ENCODE measurements around the gene DAD1. TPM values are rescaled to one million over a fixed set of nuclear protein-coding genes. Genes with fewer than 3 reads are reported as not detected.

DAD1 gene
- total and polyA plus RNA-seq, 7 donors, result 77.8 to 277 (median 118) TPM

GRCh38 chr14:22549981-22550673, 38.9 kb downstream of the DAD1 start:
- H3K4me1 ChIP-seq, result peaks cover 19% of the 10 kb centered on the region
- ATAC-seq (no peak), DNase-seq (no peak)
- intact Hi-C loops (cut with DNase I), result no loop called here
- 51 to 54% (median 52%) methylated on average over 11 of the region's 11 CpGs for WGBS, 3 donors
- TF ChIP-seq, protein P1, sequence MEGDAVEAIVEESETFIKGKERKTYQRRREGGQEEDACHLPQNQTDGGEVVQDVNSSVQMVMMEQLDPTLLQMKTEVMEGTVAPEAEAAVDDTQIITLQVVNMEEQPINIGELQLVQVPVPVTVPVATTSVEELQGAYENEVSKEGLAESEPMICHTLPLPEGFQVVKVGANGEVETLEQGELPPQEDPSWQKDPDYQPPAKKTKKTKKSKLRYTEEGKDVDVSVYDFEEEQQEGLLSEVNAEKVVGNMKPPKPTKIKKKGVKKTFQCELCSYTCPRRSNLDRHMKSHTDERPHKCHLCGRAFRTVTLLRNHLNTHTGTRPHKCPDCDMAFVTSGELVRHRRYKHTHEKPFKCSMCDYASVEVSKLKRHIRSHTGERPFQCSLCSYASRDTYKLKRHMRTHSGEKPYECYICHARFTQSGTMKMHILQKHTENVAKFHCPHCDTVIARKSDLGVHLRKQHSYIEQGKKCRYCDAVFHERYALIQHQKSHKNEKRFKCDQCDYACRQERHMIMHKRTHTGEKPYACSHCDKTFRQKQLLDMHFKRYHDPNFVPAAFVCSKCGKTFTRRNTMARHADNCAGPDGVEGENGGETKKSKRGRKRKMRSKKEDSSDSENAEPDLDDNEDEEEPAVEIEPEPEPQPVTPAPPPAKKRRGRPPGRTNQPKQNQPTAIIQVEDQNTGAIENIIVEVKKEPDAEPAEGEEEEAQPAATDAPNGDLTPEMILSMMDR (IDR thresholded peaks at IDR 0.05), result no peak
- peak overlapping the region; percentile 11 for H3K27ac ChIP-seq
- H3K9me3 ChIP-seq, result no peaks in the 10 kb centered on the region
- H3K36me3 ChIP-seq (ENCODE audit: insufficient read depth in 1 of 2, low read depth in 1 of 2), result no peaks in the 10 kb centered on the region
- H3K4me3 ChIP-seq, result no peak overlapping the region
- H3K27me3 ChIP-seq (ENCODE audit: insufficient read depth in 3 of 3, low read length in 2 of 3), result no peaks in the 10 kb centered on the region

DNA sequence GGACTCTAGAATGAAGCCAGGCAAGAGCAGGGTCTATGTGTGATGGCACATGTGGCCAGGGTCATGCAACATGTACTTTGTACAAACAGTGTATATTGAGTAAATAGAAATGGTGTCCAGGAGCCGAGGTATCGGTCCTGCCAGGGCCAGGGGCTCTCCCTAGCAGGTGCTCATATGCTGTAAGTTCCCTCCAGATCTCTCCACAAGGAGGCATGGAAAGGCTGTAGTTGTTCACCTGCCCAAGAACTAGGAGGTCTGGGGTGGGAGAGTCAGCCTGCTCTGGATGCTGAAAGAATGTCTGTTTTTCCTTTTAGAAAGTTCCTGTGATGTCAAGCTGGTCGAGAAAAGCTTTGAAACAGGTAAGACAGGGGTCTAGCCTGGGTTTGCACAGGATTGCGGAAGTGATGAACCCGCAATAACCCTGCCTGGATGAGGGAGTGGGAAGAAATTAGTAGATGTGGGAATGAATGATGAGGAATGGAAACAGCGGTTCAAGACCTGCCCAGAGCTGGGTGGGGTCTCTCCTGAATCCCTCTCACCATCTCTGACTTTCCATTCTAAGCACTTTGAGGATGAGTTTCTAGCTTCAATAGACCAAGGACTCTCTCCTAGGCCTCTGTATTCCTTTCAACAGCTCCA, 39.6 kb downstream of the DAD1 start:
- WGBS, 3 donors, result 83 to 91% (median 89%) methylated on average over 6 of the region's 6 CpGs
- TF ChIP-seq, protein P1 (IDR thresholded peaks at IDR 0.05), result no peak
- H3K36me3 ChIP-seq (ENCODE audit: insufficient read depth in 1 of 2, low read depth in 1 of 2), result no peaks in the 10 kb centered on the region
- no peak for ATAC-seq
- H3K27ac ChIP-seq, result no peak overlapping the region
- peaks cover 19% of the 10 kb centered on the region for H3K4me1 ChIP-seq
- DNase-seq, result no peak
- intact Hi-C loops (cut with DNase I), result no loop called here
- no peak overlapping the region for H3K4me3 ChIP-seq
- no peaks in the 10 kb centered on the region for H3K9me3 ChIP-seq
- no peaks in the 10 kb centered on the region for H3K27me3 ChIP-seq (ENCODE audit: insufficient read depth in 3 of 3, low read length in 2 of 3)

DNA sequence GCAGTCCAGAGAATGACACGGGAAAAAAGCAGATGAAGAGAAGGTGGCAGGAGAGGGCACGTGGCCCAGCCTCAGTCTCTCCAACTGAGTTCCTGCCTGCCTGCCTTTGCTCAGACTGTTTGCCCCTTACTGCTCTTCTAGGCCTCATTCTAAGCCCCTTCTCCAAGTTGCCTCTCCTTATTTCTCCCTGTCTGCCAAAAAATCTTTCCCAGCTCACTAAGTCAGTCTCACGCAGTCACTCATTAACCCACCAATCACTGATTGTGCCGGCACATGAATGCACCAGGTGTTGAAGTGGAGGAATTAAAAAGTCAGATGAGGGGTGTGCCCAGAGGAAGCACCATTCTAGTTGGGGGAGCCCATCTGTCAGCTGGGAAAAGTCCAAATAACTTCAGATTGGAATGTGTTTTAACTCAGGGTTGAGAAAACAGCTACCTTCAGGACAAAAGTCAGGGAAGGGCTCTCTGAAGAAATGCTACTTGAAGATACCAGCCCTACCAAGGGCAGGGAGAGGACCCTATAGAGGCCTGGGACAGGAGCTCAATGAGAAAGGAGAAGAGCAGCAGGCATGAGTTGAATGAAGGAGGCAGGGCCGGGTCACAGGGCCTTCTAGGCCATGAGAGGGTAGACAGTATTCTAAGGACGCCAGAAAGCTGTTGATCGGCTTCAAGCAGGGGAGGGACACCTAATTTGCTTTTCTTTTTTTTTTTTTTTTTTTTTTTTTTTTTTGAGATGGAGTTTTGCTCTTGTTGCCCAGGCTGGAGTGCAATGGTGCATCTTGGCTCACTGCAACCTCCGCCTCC, 40.9 kb downstream of the DAD1 start:
- Histone ChIP-seq H3K36me3 (ENCODE audit: insufficient read depth in 1 of 2, low read depth in 1 of 2) (no peaks in the 10 kb centered on the region), H3K27me3 (ENCODE audit: insufficient read depth in 3 of 3, low read length in 2 of 3) (no peaks in the 10 kb centered on the region), H3K27ac (peak overlapping the region; percentile 72), H3K4me1 (peaks cover 19% of the 10 kb centered on the region), H3K4me3 (no peak overlapping the region), H3K9me3 (no peaks in the 10 kb centered on the region)
- intact Hi-C loops (cut with DNase I), result no loop called here
- WGBS, 3 donors, result 88 to 89% (median 89%) methylated on average over 7 to 8 of the region's 8 CpGs
- ATAC-seq (no peak), DNase-seq (no peak)
- TF ChIP-seq, protein P1 (IDR thresholded peaks at IDR 0.05), result no peak

DNA sequence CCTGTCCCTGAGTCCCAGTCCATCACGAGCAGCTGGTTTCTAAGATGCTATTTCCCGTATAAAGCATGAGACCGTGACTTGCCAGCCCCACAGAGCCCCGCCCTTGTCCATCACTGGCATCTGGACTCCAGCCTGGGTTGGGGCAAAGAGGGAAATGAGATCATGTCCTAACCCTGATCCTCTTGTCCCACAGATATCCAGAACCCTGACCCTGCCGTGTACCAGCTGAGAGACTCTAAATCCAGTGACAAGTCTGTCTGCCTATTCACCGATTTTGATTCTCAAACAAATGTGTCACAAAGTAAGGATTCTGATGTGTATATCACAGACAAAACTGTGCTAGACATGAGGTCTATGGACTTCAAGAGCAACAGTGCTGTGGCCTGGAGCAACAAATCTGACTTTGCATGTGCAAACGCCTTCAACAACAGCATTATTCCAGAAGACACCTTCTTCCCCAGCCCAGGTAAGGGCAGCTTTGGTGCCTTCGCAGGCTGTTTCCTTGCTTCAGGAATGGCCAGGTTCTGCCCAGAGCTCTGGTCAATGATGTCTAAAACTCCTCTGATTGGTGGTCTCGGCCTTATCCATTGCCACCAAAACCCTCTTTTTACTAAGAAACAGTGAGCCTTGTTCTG, 41.6 kb downstream of the DAD1 start:
- WGBS, 3 donors, result 44 to 54% (median 44%) methylated on average over 9 of the region's 9 CpGs
- intact Hi-C loops (cut with DNase I), result no loop called here
- ATAC-seq (peak; percentile 78 to 96 (median 94)), DNase-seq (peak in 1 of 2 donors; percentile 79)
- H3K4me1 ChIP-seq, result peaks cover 19% of the 10 kb centered on the region
- no peaks in the 10 kb centered on the region for H3K9me3 ChIP-seq
- no peaks in the 10 kb centered on the region for H3K36me3 ChIP-seq (ENCODE audit: insufficient read depth in 1 of 2, low read depth in 1 of 2)
- peak overlapping the region; percentile 72 for H3K27ac ChIP-seq
- no peaks in the 10 kb centered on the region for H3K27me3 ChIP-seq (ENCODE audit: insufficient read depth in 3 of 3, low read length in 2 of 3)
- no peak overlapping the region for H3K4me3 ChIP-seq
- TF ChIP-seq, protein P1 (IDR thresholded peaks at IDR 0.05), result no peak
